ENCODE results near the gene NKAIN4. TPM values are rescaled to one million over a fixed set of nuclear protein-coding genes. Genes with fewer than 3 reads are reported as not detected.

Gene NKAIN4
- polyA plus RNA-seq, 1 donor (not counting 4 experiments of a cell fraction or from before 2014, with no cell fraction given) = not detected

GRCh38 chr20:63284544-63284949 is 30.3 kb upstream of the NKAIN4 start:
- H4K20me1 ChIP-seq (ENCODE audit: control insufficient read depth, extremely low read depth, insufficient read depth, low read length) = peaks cover 3% of the 10 kb centered on the region
- TF ChIP-seq EZH2 (IDR thresholded peaks at IDR 0.05; ENCODE audit: low read length) = no peak
- no peak for TF ChIP-seq CTCF (optimal IDR thresholded peaks at IDR 0.05 in 1 of 3, IDR thresholded peaks at IDR 0.05 in 1 of 3, conservative IDR thresholded peaks at IDR 0.05 in 1 of 3; ENCODE audit: extremely low read depth in 1 of 3, insufficient read depth in 2 of 3, low read length in 3 of 3)
- no peak overlapping the region for H3K4me3 ChIP-seq (ENCODE audit: control insufficient read depth in 2 of 3, extremely low read depth in 1 of 3, insufficient read depth in 2 of 3, low read depth in 1 of 3, low read length in 3 of 3)
- no peaks in the 10 kb centered on the region for H3K9me3 ChIP-seq (ENCODE audit: control insufficient read depth, low read depth, low read length)
- H3K4me1 ChIP-seq (ENCODE audit: control insufficient read depth, extremely low read depth, insufficient read depth, low read length) = no peaks in the 10 kb centered on the region
- no peak overlapping the region for H3K27ac ChIP-seq (ENCODE audit: control insufficient read depth, insufficient read depth, low read length)
- H3K9me1 ChIP-seq (ENCODE audit: control insufficient read depth, extremely low read depth, insufficient read depth, low read length) = no peaks in the 10 kb centered on the region
- no peaks in the 10 kb centered on the region for H3K79me2 ChIP-seq (ENCODE audit: control insufficient read depth, insufficient read depth, low read length)
- H3K27me3 ChIP-seq (ENCODE audit: control insufficient read depth, extremely low read depth, insufficient read depth, low read length) = no peaks in the 10 kb centered on the region
- H3K9ac ChIP-seq (ENCODE audit: control insufficient read depth, extremely low read depth, insufficient read depth, low read length) = no peak overlapping the region
- dilution Hi-C loops (cut with MboI; ENCODE audit: extremely low pct_ligation_motif_present, low sequenced_read_pairs) = loop anchor here (10.0 kb wide), 1 partner anchor 60 kb away; no protein-coding TSS in a partner anchor
- peaks cover 33 to 39% of the 10 kb centered on the region in 2 experiments for H3K36me3 ChIP-seq (ENCODE audit: control insufficient read depth in 2 of 2, extremely low read depth in 1 of 2, insufficient read depth in 2 of 2, low read length in 2 of 2)
- DNase-seq (ENCODE audit: low read depth, low spot score) (no peak), FAIRE-seq (no peak)
- no peak overlapping the region for H2AFZ ChIP-seq (ENCODE audit: control insufficient read depth, low read length)
- no peak overlapping the region for H3K4me2 ChIP-seq (ENCODE audit: control insufficient read depth, extremely low read depth, insufficient read depth, low read depth, low read length)

- dilution Hi-C loops (cut with MboI; ENCODE audit: extremely low pct_ligation_motif_present, low sequenced_read_pairs) = loop anchor here (10.0 kb wide), 1 partner anchor 59 kb away; no protein-coding TSS in a partner anchor
- DNase-seq (ENCODE audit: low read depth, low spot score) (no peak), FAIRE-seq (no peak)
- no peaks in the 10 kb centered on the region for H3K27me3 ChIP-seq (ENCODE audit: control insufficient read depth, extremely low read depth, insufficient read depth, low read length)
- H3K9me3 ChIP-seq (ENCODE audit: control insufficient read depth, low read depth, low read length) = no peaks in the 10 kb centered on the region
- H3K27ac ChIP-seq (ENCODE audit: control insufficient read depth, insufficient read depth, low read length) = no peak overlapping the region
- H3K79me2 ChIP-seq (ENCODE audit: control insufficient read depth, insufficient read depth, low read length) = no peaks in the 10 kb centered on the region
- H3K4me1 ChIP-seq (ENCODE audit: control insufficient read depth, extremely low read depth, insufficient read depth, low read length) = no peaks in the 10 kb centered on the region
- no peak overlapping the region for H2AFZ ChIP-seq (ENCODE audit: control insufficient read depth, low read length)
- no peak overlapping the region for H3K9ac ChIP-seq (ENCODE audit: control insufficient read depth, extremely low read depth, insufficient read depth, low read length)
- H3K36me3 ChIP-seq (ENCODE audit: control insufficient read depth in 2 of 2, extremely low read depth in 1 of 2, insufficient read depth in 2 of 2, low read length in 2 of 2) = peaks cover 34 to 37% of the 10 kb centered on the region in 2 experiments
- H4K20me1 ChIP-seq (ENCODE audit: control insufficient read depth, extremely low read depth, insufficient read depth, low read length) = peaks cover 3% of the 10 kb centered on the region
- H3K4me3 ChIP-seq (ENCODE audit: control insufficient read depth in 2 of 3, extremely low read depth in 1 of 3, insufficient read depth in 2 of 3, low read depth in 1 of 3, low read length in 3 of 3) = no peak overlapping the region
- H3K4me2 ChIP-seq (ENCODE audit: control insufficient read depth, extremely low read depth, insufficient read depth, low read depth, low read length) = no peak overlapping the region
- H3K9me1 ChIP-seq (ENCODE audit: control insufficient read depth, extremely low read depth, insufficient read depth, low read length) = no peaks in the 10 kb centered on the region
- TF ChIP-seq CTCF (optimal IDR thresholded peaks at IDR 0.05 in 1 of 3, IDR thresholded peaks at IDR 0.05 in 1 of 3, conservative IDR thresholded peaks at IDR 0.05 in 1 of 3; ENCODE audit: extremely low read depth in 1 of 3, insufficient read depth in 2 of 3, low read length in 3 of 3) (no peak), EZH2 (IDR thresholded peaks at IDR 0.05; ENCODE audit: low read length) (no peak)
These were observed 29.8 kb upstream of the NKAIN4 start for GRCh38 chr20:63284083-63284440.

All from keratinocyte (primary cell).